Right forelimb (tissue), 1 donor: ENCODE measurements around the gene UACA.

ENCODE experiments used
- DNase-seq: peaks from one replicate; pipeline ENCODE4 v3.0.0-alpha.2; 2018

Gene UACA

GRCh38 chr15:70653426-70653825, 109.9 kb downstream of the UACA start:
- DNase-seq, result no peak

GRCh38 chr15:70652341-70652740, 111.0 kb downstream of the UACA start:
- DNase-seq, result no peak

- DNase-seq, result no peak
These were observed 112.0 kb downstream of the UACA start for GRCh38 chr15:70651303-70651845.

GRCh38 chr15:70650567-70651302, 112.6 kb downstream of the UACA start:
- DNase-seq, result no peak

- DNase-seq, result no peak
These were observed 116.0 kb downstream of the UACA start for GRCh38 chr15:70647396-70647795.

- no peak for DNase-seq
These were observed 117.2 kb downstream of the UACA start for GRCh38 chr15:70646169-70646568.

GRCh38 chr15:70643783-70644125, 119.6 kb downstream of the UACA start:
- DNase-seq, result no peak

- DNase-seq, result no peak
These were observed 120.1 kb downstream of the UACA start for GRCh38 chr15:70643106-70643782.

- peak; percentile 59 for DNase-seq
These were observed 126.7 kb downstream of the UACA start for GRCh38 chr15:70636540-70637165.

GRCh38 chr15:70635895-70636294, 127.5 kb downstream of the UACA start:
- DNase-seq, result no peak

- DNase-seq, result no peak
These were observed 129.4 kb downstream of the UACA start for GRCh38 chr15:70633991-70634390.

- peak; percentile 67 for DNase-seq
These were observed 130.1 kb downstream of the UACA start for GRCh38 chr15:70633103-70633831.

- DNase-seq, result no peak
These were observed 130.8 kb downstream of the UACA start for GRCh38 chr15:70632491-70633102.

GRCh38 chr15:70632079-70632478, 131.3 kb downstream of the UACA start:
- DNase-seq, result no peak

GRCh38 chr15:70629735-70630273, 133.6 kb downstream of the UACA start:
- DNase-seq, result no peak

- no peak for DNase-seq
These were observed 134.8 kb downstream of the UACA start for GRCh38 chr15:70628549-70628896.

GRCh38 chr15:70627734-70628548, 135.4 kb downstream of the UACA start:
- no peak for DNase-seq

GRCh38 chr15:70627322-70627721, 136.0 kb downstream of the UACA start:
- DNase-seq, result no peak

- no peak for DNase-seq
These were observed 137.9 kb downstream of the UACA start for GRCh38 chr15:70625438-70625837.

GRCh38 chr15:70625011-70625410, 138.3 kb downstream of the UACA start:
- DNase-seq, result no peak

- no peak for DNase-seq
These were observed 144.4 kb downstream of the UACA start for GRCh38 chr15:70618929-70619328.

- no peak for DNase-seq
These were observed 145.5 kb downstream of the UACA start for GRCh38 chr15:70617911-70618287.
